Type B pancreatic cell (in vitro differentiated cells): Measurements from ENCODE around the gene INPP5A. TPM values are rescaled to one million over a fixed set of nuclear protein-coding genes. Genes with fewer than 3 reads are reported as not detected.

Experiments used
- DNase-seq: peaks from one replicate; pipeline ENCODE4 v3.0.0; 2021; ENCODE audit warnings: mixed read lengths; ENCODE audit not compliant: unreplicated experiment; ENCODE audit errors: extremely low spot score
- H3K27ac Mint-ChIP-seq: 2 replicates; pipeline ENCODE4 v1.8.0; 2021; ENCODE audit warnings: mild to moderate bottlenecking, mixed read lengths
- H3K27me3 Mint-ChIP-seq: 2 replicates; pipeline ENCODE4 v1.8.0; 2021; ENCODE audit warnings: mixed read lengths
- H3K36me3 Mint-ChIP-seq: 2 replicates; pipeline ENCODE4 v1.8.0; 2021; ENCODE audit warnings: mixed read lengths
- H3K4me1 Mint-ChIP-seq: one replicate; pipeline ENCODE4 v1.8.0; 2021; ENCODE audit warnings: mixed read lengths; ENCODE audit not compliant: unreplicated experiment
- H3K4me3 Mint-ChIP-seq: 2 replicates; pipeline ENCODE4 v1.8.0; 2021; ENCODE audit warnings: mild to moderate bottlenecking, mixed read lengths
- H3K9me3 Mint-ChIP-seq: 2 replicates; pipeline ENCODE4 v1.8.0; 2021; ENCODE audit warnings: mixed read lengths
- total RNA-seq: library from RNA; stranded (reverse); gene quantifications from 2 replicates; pipeline ENCODE4 v1.2.1, GENCODE V29; 2021; ENCODE audit warnings: low replicate concordance
- TF ChIP-seq, protein P1 (sequence below): fragments of 200-600 bp; sonication (generic); conservative IDR thresholded peaks from 2 replicates; pipeline ENCODE4 v1.5.0; 2021; ENCODE audit warnings: antibody characterized with exemption, mild to moderate bottlenecking

Gene INPP5A
- total RNA-seq, 1 donor from 2014 or later: 26.6 TPM

DNA sequence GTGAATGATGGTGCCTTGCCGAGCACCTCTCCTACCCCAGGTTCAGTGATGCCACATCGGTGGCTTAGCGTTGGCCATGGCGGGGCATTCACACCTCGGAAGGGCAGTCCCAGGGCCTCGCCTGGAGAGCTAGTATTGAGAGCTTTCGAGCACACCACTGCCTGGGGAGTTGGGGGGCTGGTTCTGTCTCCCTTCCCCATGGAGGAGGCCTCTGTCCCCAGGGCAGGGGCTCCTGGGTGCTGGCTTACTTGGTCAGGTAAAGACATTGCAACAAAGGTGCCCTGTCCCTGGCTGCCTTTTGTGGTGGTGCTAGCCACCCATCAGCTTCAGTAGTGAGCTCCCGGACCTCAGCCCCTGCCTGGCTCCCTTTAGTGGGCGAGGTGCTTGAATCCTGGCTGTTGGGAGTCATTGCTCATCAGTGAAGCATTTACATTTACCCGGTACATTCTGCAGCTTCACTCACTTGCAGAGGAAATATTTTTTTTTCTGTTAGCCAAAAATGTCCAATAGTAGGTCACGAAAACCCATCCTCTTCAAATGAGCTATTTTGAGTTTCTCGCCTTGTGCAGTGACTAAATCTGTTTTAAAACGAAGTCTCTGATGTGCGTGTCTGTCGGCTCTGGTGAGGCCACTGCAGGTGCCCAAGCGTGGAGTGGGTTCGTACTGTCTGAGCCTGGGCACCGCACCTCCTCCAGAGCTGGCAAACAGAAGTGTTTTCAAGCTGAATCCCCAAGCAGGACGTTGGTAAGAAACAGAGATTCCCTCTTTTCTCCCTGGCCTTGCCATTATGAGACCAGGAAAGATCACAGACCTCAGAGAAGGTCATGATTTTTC is 95.5 kb downstream of the INPP5A start:
- Mint-ChIP-seq H3K27ac (no peak overlapping the region), H3K27me3 (no peaks in the 10 kb centered on the region), H3K9me3 (no peaks in the 10 kb centered on the region), H3K36me3 (no peaks in the 10 kb centered on the region), H3K4me3 (no peak overlapping the region), H3K4me1 (peaks cover 26% of the 10 kb centered on the region)
- TF ChIP-seq, protein P1, sequence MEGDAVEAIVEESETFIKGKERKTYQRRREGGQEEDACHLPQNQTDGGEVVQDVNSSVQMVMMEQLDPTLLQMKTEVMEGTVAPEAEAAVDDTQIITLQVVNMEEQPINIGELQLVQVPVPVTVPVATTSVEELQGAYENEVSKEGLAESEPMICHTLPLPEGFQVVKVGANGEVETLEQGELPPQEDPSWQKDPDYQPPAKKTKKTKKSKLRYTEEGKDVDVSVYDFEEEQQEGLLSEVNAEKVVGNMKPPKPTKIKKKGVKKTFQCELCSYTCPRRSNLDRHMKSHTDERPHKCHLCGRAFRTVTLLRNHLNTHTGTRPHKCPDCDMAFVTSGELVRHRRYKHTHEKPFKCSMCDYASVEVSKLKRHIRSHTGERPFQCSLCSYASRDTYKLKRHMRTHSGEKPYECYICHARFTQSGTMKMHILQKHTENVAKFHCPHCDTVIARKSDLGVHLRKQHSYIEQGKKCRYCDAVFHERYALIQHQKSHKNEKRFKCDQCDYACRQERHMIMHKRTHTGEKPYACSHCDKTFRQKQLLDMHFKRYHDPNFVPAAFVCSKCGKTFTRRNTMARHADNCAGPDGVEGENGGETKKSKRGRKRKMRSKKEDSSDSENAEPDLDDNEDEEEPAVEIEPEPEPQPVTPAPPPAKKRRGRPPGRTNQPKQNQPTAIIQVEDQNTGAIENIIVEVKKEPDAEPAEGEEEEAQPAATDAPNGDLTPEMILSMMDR: no peak
- no peak for DNase-seq

- H3K4me3 Mint-ChIP-seq: no peak overlapping the region
- H3K27ac Mint-ChIP-seq: no peak overlapping the region
- H3K27me3 Mint-ChIP-seq: no peaks in the 10 kb centered on the region
- DNase-seq: no peak
- no peaks in the 10 kb centered on the region for H3K9me3 Mint-ChIP-seq
- H3K36me3 Mint-ChIP-seq: no peaks in the 10 kb centered on the region
- H3K4me1 Mint-ChIP-seq: peaks cover 19% of the 10 kb centered on the region
- TF ChIP-seq, protein P1: no peak
Measured at GRCh38 chr10:132634241-132634946, 96.8 kb downstream of the INPP5A start.

DNA sequence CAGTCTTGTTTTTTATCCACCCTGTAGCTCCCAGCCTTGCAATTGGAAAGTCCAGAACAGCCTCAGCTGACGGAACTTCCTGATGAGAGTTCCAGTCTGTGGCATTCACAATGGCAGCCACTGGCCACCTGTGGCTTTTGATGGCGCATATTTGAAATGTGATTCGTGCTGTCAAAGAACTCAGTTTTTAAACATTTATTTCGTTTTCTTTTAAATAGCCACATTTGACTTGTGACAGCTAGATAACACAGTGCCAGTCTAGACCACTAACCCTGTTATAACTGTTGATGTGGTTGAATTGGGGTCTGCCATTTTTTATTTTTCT is 97.3 kb downstream of the INPP5A start:
- DNase-seq: no peak
- peaks cover 14% of the 10 kb centered on the region for H3K4me1 Mint-ChIP-seq
- H3K9me3 Mint-ChIP-seq: no peaks in the 10 kb centered on the region
- no peak overlapping the region for H3K4me3 Mint-ChIP-seq
- H3K27ac Mint-ChIP-seq: no peak overlapping the region
- TF ChIP-seq, protein P1: no peak
- no peaks in the 10 kb centered on the region for H3K36me3 Mint-ChIP-seq
- H3K27me3 Mint-ChIP-seq: no peaks in the 10 kb centered on the region

- H3K36me3 Mint-ChIP-seq: peaks cover 3% of the 10 kb centered on the region
- no peak for DNase-seq
- TF ChIP-seq, protein P1: no peak
- no peaks in the 10 kb centered on the region for H3K27me3 Mint-ChIP-seq
- peaks cover 12% of the 10 kb centered on the region for H3K4me1 Mint-ChIP-seq
- no peak overlapping the region for H3K4me3 Mint-ChIP-seq
- no peak overlapping the region for H3K27ac Mint-ChIP-seq
- H3K9me3 Mint-ChIP-seq: no peaks in the 10 kb centered on the region
Measured at GRCh38 chr10:132636358-132636757, 98.8 kb downstream of the INPP5A start.

- Mint-ChIP-seq H3K9me3 (no peaks in the 10 kb centered on the region), H3K4me3 (no peak overlapping the region), H3K27me3 (no peaks in the 10 kb centered on the region), H3K36me3 (peaks cover 5% of the 10 kb centered on the region), H3K27ac (peak overlapping the region; percentile 28), H3K4me1 (peaks cover 14% of the 10 kb centered on the region)
- DNase-seq: no peak
- TF ChIP-seq, protein P1: peak; percentile 85
Measured at GRCh38 chr10:132637477-132638129, 100.0 kb downstream of the INPP5A start.
